Measurements from ENCODE around the gene SUSD5.
"Not testable (repeated sequence)": the region's sequence is repeated elsewhere in the genome, so short reads cannot be mapped to it uniquely, and the experiment has no call there.

Gene SUSD5

DNA sequence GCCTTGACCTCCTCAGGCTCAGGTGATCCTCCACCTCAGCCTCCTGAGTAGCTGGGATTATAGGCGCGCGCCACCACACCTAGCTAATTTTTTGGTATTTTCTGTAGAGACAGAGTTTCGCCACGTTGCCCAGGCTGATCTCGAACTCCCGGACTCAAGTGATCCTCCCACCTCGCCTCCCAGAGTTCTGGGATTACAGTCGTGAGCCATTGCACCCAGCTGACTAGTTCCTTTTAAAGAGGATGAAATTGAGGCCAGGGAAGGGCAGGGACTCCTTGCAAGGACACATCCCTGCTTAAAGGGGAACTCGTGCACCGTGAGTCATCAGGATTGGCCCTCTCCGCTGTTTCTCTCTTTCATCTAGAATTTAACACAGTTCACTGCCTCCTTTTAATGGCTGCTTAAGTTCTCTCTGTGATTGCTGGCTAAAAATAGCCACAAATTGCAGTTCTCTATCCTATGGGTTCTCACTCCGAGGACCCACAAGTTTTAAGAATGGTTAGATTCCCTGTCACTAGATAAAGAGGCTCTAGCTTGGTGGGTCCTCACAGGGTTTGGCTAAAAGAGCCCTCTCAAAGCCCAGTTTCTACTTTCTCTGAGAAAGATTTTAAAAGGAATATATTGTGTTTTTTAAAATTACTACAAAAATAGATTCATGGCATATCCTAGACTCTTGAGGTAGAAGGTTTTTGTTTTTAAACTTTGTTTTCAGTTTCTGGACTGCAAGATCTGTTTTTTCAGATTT, 103.4 kb downstream of the SUSD5 start:
- DNase-seq (ENCODE audit: low spot score), result peak; percentile 76

DNA sequence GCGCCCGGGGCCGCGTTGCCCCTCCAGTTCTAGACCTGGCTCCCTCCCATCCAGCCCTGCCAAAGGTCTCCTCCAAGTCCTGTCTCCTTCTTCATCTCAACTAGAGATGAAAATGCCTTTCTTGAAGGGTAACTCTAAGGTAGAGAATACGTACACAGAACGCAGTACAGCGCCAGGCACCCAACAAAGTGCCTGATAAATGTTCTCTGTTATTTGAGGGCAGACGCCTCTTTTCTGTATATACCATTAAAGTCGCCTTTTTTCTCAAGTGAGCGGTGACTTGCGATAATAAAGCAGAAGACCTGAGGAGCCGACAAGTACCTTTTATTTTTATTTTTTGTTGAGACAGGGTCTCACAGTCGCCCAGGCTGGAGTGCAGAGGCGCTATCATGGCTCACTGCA, 104.0 kb downstream of the SUSD5 start:
- DNase-seq (ENCODE audit: low spot score), result no peak

DNA sequence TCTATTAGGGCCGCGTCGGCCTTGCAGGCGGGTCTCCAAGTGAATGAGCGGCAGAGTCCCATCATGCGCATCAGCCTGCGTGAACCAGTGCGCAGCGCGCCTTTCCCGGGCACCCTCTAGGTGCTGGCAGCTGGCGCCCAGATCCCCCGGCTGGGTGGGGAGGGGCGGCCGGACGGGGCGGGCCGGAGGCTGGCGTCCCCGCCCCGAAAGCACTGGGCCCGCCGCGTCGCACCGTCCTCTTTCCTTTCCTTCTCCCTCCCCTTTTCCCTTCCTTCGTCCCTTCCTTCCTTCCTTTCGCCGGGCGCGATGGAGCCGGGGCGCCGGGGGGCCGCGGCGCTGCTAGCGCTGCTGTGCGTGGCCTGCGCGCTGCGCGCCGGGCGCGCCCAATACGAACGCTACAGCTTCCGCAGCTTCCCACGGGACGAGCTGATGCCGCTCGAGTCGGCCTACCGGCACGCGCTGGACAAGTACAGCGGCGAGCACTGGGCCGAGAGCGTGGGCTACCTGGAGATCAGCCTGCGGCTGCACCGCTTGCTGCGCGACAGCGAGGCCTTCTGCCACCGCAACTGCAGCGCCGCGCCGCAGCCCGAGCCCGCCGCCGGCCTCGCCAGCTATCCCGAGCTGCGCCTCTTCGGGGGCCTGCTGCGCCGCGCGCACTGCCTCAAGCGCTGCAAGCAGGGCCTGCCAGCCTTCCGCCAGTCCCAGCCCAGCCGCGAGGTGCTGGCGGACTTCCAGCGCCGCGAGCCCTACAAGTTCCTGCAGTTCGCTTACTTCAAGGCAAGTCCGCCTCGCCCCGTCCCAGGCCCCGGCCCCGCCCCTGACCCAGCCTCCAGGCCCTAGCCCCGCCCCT, 104.6 kb downstream of the SUSD5 start, which contains the start of gene CRTAP:
Gene CRTAP, plus strand, starts transcription at position 243 of the 850 bp plus-strand sequence. Its CDS starts 64 bp downstream, at position 307.
- peak; percentile 91 for DNase-seq (ENCODE audit: low spot score)

DNA sequence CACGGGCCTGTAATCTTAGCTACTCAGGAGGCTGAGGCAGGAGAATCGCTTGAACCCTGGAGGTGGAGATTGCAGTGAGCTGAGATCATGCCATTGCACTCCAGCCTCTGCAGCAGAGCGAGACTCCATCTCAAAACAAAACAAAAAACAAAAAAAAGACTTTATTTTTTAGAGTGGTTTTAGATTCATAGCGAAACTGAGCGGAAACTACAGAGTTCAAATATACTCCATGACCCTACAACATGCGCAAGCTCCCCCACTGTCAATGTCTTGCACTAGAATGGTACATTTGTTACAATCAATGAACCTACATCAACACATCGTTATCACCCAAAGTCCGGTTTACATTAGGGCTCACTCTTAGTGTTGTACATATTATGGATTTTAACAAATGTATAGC, 107.0 kb downstream of the SUSD5 start:
- DNase-seq (ENCODE audit: low spot score), result no peak

DNA sequence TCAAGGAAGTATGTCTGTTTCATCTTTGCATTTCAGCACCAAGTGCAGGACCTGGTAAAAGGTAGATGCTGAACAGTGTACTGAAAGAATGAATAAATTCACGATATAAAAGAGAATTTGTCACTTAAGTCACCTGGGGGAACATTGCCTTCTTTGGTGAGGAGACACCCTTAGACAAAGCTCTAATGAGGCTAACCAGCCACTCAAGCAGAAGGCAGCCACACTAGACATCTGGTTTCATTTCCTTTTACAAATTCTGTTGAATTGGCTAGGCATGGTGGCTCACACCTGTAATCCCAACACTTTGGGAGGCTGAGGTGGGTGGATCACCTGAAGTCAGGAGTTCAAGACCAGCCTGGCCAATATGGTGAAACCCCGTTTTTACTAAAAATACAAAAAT, 111.8 kb downstream of the SUSD5 start:
- DNase-seq (ENCODE audit: low spot score), result not testable (repeated sequence)

DNA sequence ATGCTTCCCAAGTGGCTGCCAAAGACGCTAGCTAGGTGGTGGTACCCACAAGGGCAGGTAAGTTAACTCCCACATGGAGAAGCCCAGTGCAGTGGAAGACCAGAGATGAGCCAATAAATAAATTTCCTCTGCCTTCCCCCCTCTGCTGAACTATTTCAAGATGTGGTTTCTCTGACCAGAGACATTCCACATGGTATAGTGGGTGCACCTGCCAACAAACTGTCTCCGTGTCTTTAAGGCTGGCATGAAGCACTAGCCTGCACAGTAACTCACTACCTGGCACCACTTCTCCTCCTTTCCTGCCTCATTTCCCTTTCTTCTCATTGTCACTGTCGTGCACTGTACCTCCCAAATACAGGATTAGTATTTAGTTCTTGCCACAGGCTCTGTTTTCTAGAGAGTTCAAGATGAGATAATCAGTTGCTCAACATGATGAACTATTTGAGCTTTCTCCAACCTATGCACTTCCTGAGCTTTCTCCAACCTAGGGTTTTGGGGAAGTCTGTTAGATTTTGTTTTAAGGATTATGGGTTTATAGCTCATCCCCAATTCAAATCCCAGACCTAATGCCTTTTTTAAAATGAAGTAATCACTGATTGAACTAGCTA, 113.2 kb downstream of the SUSD5 start:
- DNase-seq (ENCODE audit: low spot score), result no peak

DNA sequence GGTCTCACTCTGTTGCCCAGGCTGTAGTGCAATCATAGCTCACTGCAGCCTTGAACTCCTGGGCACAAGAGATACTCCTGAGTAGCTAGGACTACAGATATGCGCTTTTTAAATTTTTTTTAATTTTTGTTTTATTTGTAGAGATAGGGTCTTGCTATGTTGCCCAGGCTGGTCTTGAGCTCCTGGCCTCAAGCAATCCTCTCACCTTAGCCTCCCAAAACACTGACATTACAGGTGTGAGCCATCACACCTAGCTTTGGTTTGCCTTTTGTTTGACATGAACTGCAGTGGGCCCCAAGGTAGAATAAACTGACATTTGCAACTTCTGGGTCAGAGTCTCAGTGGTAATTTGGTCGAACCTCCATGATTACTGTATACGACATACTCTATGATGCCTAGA, 113.8 kb downstream of the SUSD5 start:
- no peak for DNase-seq (ENCODE audit: low spot score)

DNA sequence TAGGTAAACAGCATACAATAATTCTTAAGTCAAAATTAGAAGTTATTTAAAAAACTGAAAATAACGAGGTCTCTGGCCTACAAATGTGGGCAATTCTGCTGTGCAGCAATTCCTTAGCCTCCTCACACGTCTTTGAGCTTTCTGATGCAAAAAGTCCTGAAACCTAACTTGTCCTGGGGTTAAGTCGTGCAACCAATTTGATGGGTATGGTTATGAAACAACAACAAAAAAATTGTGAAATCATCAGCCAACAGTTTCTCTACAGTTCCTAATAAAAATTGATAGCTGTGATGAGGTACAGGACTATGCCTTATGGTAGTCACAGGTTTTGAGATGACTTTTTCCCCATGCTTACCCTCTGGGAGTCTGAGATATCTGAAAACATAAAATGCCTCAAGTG, 115.1 kb downstream of the SUSD5 start:
- DNase-seq (ENCODE audit: low spot score), result no peak

DNA sequence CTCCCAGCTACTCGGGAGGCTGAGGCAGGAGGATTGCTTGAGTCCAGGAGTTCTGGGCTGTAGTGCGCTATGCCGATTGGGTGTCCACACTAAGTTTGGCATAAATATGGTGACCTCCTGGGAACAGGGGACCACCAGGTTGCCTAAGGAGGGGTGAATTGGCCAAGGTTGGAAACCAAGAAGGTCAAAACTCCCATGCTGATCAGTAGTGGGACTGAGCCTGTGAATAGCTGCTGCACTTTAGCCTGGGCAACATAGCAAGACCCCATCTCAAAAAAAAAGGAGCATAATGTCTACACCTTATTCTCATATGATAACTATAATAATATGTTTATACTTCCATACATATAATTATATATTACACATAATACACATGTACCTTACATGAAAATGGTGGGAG, 115.6 kb downstream of the SUSD5 start:
- no peak for DNase-seq (ENCODE audit: low spot score)

DNA sequence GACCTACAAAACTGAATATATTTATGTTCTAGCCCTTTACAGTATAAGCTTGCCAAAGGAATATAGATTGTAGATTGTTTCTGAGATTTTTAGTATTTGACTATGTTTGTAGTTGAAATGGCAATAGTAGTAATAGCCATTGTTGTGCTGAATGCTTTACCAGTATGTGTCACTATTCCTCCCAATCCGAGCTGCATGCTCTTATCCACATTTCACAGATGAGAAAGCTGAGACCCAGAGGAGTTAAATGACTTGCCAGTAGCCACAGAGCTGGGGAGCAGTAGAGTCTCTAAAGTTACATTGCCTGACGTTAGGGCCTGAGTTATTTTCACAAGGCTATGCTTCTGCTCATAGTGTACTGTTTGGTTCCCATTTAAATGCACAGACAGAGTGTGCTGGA, 118.4 kb downstream of the SUSD5 start:
- no peak for DNase-seq (ENCODE audit: low spot score)

Measured in AG08395 (cell line).